Activated CD4-positive, alpha-beta T cell treated with anti-CD3 and anti-CD28 coated beads, Interleukin-2, amount 50 U/mL, for 16 hours (primary cell): ENCODE data around the gene CSAD.
"Not testable (repeated sequence)": the region's sequence is repeated elsewhere in the genome, so short reads cannot be mapped to it uniquely, and the experiment has no call there.

Experiments used
- DNase-seq: peaks from one replicate; pipeline ENCODE4 v3.0.0-alpha.2; 2020

The CSAD gene

GRCh38 chr12:53133722-53134121 lies 47.0 kb downstream of the CSAD start:
- DNase-seq: no peak

- no peak for DNase-seq
Observed at GRCh38 chr12:53131844-53132243, 48.9 kb downstream of the CSAD start.

GRCh38 chr12:53128780-53129569 lies 51.8 kb downstream of the CSAD start:
- DNase-seq: no peak

- DNase-seq: no peak
Observed at GRCh38 chr12:53127169-53127568, 53.6 kb downstream of the CSAD start.

- DNase-seq: no peak
Observed at GRCh38 chr12:53124352-53124723, 56.4 kb downstream of the CSAD start.

- no peak for DNase-seq
Observed at GRCh38 chr12:53123578-53124351, 57.0 kb downstream of the CSAD start.

- no peak for DNase-seq
Observed at GRCh38 chr12:53122961-53123468, 57.7 kb downstream of the CSAD start.

GRCh38 chr12:53120685-53121525 lies 59.8 kb downstream of the CSAD start:
- no peak for DNase-seq

GRCh38 chr12:53118751-53119300 lies 61.9 kb downstream of the CSAD start:
- DNase-seq: no peak

- DNase-seq: no peak
Observed at GRCh38 chr12:53115891-53116648, 64.7 kb downstream of the CSAD start.

- no peak for DNase-seq
Observed at GRCh38 chr12:53115112-53115890, 65.4 kb downstream of the CSAD start.

- DNase-seq: no peak
Observed at GRCh38 chr12:53113951-53114350, 66.8 kb downstream of the CSAD start.

GRCh38 chr12:53113136-53113705 lies 67.5 kb downstream of the CSAD start:
- DNase-seq: no peak

GRCh38 chr12:53112431-53112830 lies 68.3 kb downstream of the CSAD start:
- DNase-seq: not testable (repeated sequence)
